IMR-90 (cell line): ENCODE results near the gene GNAS. TPM values are rescaled to one million over a fixed set of nuclear protein-coding genes. Genes with fewer than 3 reads are reported as not detected.

Source experiments
- ATAC-seq: fragments of 200-7000 bp; cut with Tn5 transposase; 2 replicates; pipeline ENCODE4 v1.9.1; 2020; ENCODE audit warnings: low read depth, mild to moderate bottlenecking, moderate library complexity
- BruUV-seq: library from RNA; stranded (reverse); fragments of 400-500 nt; replicated peaks from 2 replicates; lab custom pipeline; 2021; lab: Mats Ljungman, UMichigan
- CTCF ChIA-PET: fragments of 300-600 bp; formaldehyde crosslinking; extraction: SDS; loops from one replicate; lab custom pipeline; 2021; ENCODE audit warnings: antibody characterized with exemption; lab: Yijun Ruan, JAX
- POLR2A ChIA-PET: fragments of 300-600 bp; sonication (Branson Sonifier 250); formaldehyde crosslinking; loops from one replicate; lab custom pipeline; 2022; ENCODE audit warnings: antibody characterized with exemption; ENCODE audit not compliant: unreplicated experiment; lab: Charles Lee
- DNase-seq: peaks from one replicate; pipeline ENCODE4 v3.0.0; 2013
- H2AFZ ChIP-seq: replicated peaks from 2 replicates; pipeline ENCODE3; 2013; ENCODE audit warnings: low read length, mild to moderate bottlenecking; ENCODE audit not compliant: poor library complexity
- H2AK5ac ChIP-seq: 2 replicates; pipeline ENCODE4 v1.6.1; 2013; ENCODE audit warnings: low read depth, low read length, inconsistent platforms
- H2AK9ac ChIP-seq: replicated peaks from 2 replicates; pipeline ENCODE3; 2013; ENCODE audit warnings: mild to moderate bottlenecking, low read depth, low read length, moderate library complexity; ENCODE audit not compliant: poor library complexity
- H2BK120ac ChIP-seq: 2 replicates; pipeline ENCODE4 v1.6.1; 2013; ENCODE audit warnings: low read depth, low read length, inconsistent platforms
- H2BK15ac ChIP-seq: 3 replicates; pipeline ENCODE4 v1.6.1; 2013; ENCODE audit warnings: low read depth, low read length, inconsistent platforms
- H2BK20ac ChIP-seq: 2 replicates; pipeline ENCODE4 v1.6.1; 2013; ENCODE audit warnings: low read depth, mild to moderate bottlenecking, inconsistent platforms, low read length, moderate library complexity
- H2BK5ac ChIP-seq: 2 replicates; pipeline ENCODE4 v1.6.1; 2013; ENCODE audit warnings: mild to moderate bottlenecking, low read depth, low read length, inconsistent platforms; ENCODE audit not compliant: poor library complexity, severe bottlenecking
- H3K14ac ChIP-seq: replicated peaks from 2 replicates; pipeline ENCODE4 v1.6.1; 2013; ENCODE audit warnings: low read depth, low read length, inconsistent platforms
- H3K18ac ChIP-seq: 2 replicates; pipeline ENCODE4 v1.6.1; 2013; ENCODE audit warnings: low read depth, low read length, control low read depth
- H3K23ac ChIP-seq: 2 replicates; pipeline ENCODE4 v1.6.1; 2013; ENCODE audit warnings: low read depth, low read length, inconsistent platforms
- H3K27ac ChIP-seq: 2 replicates; pipeline ENCODE4 v1.5.1; 2013; ENCODE audit warnings: mild to moderate bottlenecking, control low read depth, low read length; ENCODE audit not compliant: insufficient read depth
- H3K27me3 ChIP-seq: 2 replicates; pipeline ENCODE4 v1.6.1; 2013; ENCODE audit warnings: low read length; ENCODE audit not compliant: control insufficient read depth, insufficient read depth
- H3K36me3 ChIP-seq: 2 replicates; pipeline ENCODE4 v1.6.1; 2013; ENCODE audit warnings: low read length, mixed read lengths; ENCODE audit not compliant: control insufficient read depth, insufficient read depth
- H3K4ac ChIP-seq: 2 replicates; pipeline ENCODE4 v1.6.1; 2013; ENCODE audit warnings: low read depth, low read length, inconsistent platforms
- H3K4me1 ChIP-seq: 2 replicates; pipeline ENCODE4 v1.6.1; 2013; ENCODE audit warnings: low read length, mixed read lengths; ENCODE audit not compliant: control insufficient read depth, insufficient read depth
- H3K4me2 ChIP-seq: 2 replicates; pipeline ENCODE4 v1.6.1; 2013; ENCODE audit warnings: low read depth, mild to moderate bottlenecking, control low read depth, low read length, moderate library complexity
- H3K4me3 ChIP-seq: 2 replicates; pipeline ENCODE4 v1.5.1; 2013; ENCODE audit warnings: low read depth, mild to moderate bottlenecking, control low read depth, low read length, moderate library complexity; ENCODE audit not compliant: insufficient read depth
- H3K56ac ChIP-seq: 2 replicates; pipeline ENCODE4 v1.6.1; 2013; ENCODE audit warnings: low read length, inconsistent platforms; ENCODE audit not compliant: insufficient read depth; ENCODE audit errors: extremely low read depth
- H3K79me1 ChIP-seq, 2 experiments: 2 replicates each; pipeline ENCODE4 v1.6.1; 2013; ENCODE audit warnings: low read length in 2 of 2, inconsistent platforms in 1 of 2, low read depth in 1 of 2
- H3K9ac ChIP-seq: 2 replicates; pipeline ENCODE4 v1.6.1; 2013; ENCODE audit warnings: low read depth, low read length, control low read depth
- H3K9me1 ChIP-seq: 2 replicates; pipeline ENCODE4 v1.6.1; 2013; ENCODE audit warnings: low read length, inconsistent platforms; ENCODE audit not compliant: insufficient read depth
- H3K9me3 ChIP-seq: 2 replicates; pipeline ENCODE4 v1.6.1; 2013; ENCODE audit warnings: low read length; ENCODE audit not compliant: control insufficient read depth, insufficient read depth
- H4K20me1 ChIP-seq: 2 replicates; pipeline ENCODE4 v1.6.1; 2013; ENCODE audit warnings: low read length, inconsistent platforms; ENCODE audit not compliant: insufficient read depth
- H4K5ac ChIP-seq: 2 replicates; pipeline ENCODE4 v1.6.1; 2013; ENCODE audit warnings: mild to moderate bottlenecking, low read depth, low read length, control low read depth
- H4K8ac ChIP-seq, 2 experiments: 2 replicates each; pipeline ENCODE4 v1.6.1; 2013; ENCODE audit warnings: low read depth in 2 of 2, low read length in 2 of 2, control low read depth in 1 of 2, inconsistent platforms in 1 of 2
- H4K91ac ChIP-seq: 2 replicates; pipeline ENCODE4 v1.6.1; 2013; ENCODE audit warnings: low read depth, low read length, inconsistent platforms; ENCODE audit not compliant: insufficient read depth
- CHD1 ChIP-seq: IDR thresholded peaks from 2 replicates; pipeline ENCODE4 v1.6.1; 2012; ENCODE audit warnings: low read depth, low read length, improper control_type of control experiment
- MAFK ChIP-seq: IDR thresholded peaks from 2 replicates; pipeline ENCODE4 v1.6.1; 2012; ENCODE audit warnings: low read depth, low read length, improper control_type of control experiment
- MXI1 ChIP-seq: IDR thresholded peaks from 2 replicates; pipeline ENCODE4 v1.6.1; 2012; ENCODE audit warnings: low read depth, mild to moderate bottlenecking, low read length, moderate library complexity, borderline replicate concordance
- NFE2L2 ChIP-seq: fragments of 150-350 bp; IDR thresholded peaks from 2 replicates; pipeline ENCODE4 v1.6.1; 2016; ENCODE audit warnings: low read depth, mild to moderate bottlenecking, low read length
- RAD21 ChIP-seq: IDR thresholded peaks from 2 replicates; pipeline ENCODE4 v1.6.1; 2012; ENCODE audit warnings: low read length, improper control_type of control experiment
- RCOR1 ChIP-seq: IDR thresholded peaks from 2 replicates; pipeline ENCODE4 v1.6.1; 2012; ENCODE audit warnings: mild to moderate bottlenecking, low read length, improper control_type of control experiment; ENCODE audit not compliant: insufficient replicate concordance
- SMC3 ChIP-seq: fragments of 150-350 bp; IDR thresholded peaks from 2 replicates; pipeline ENCODE4 v1.6.1; 2016; ENCODE audit warnings: low read depth, mild to moderate bottlenecking, antibody characterized with exemption, low read length, moderate library complexity
- WGBS, 2 experiments: methylation state at CpG; one replicate each; pipeline versions ENCODE4 v1.1.5 to v1.1.7; 2013; ENCODE audit warnings: missing lambda C conversion rate in 2 of 2; ENCODE audit not compliant: insufficient read length in 1 of 2; ENCODE audit errors: extremely low coverage in 2 of 2; 5-methylcytosine and 5-hydroxymethylcytosine counted together
- dilution Hi-C: fragments of 300-500 bp; cut with HindIII; formaldehyde crosslinking; loops from one replicate; pipeline ENCODE4 v1.14.3; 2018; ENCODE audit warnings: low sequenced_read_pairs; ENCODE audit not compliant: unreplicated experiment
- in situ Hi-C: fragments of 300-500 bp; cut with MboI; formaldehyde crosslinking; loops from 3 replicates; pipeline ENCODE4 v1.14.3; 2019; ENCODE audit warnings: low sequenced_read_pairs, inconsistent platforms, mixed read lengths
- intact Hi-C: fragments of 100-400 bp; cut with micrococcal nuclease; formaldehyde crosslinking; loops from 2 replicates; pipeline ENCODE4 v1.10.0; 2022
- polyA plus RNA-seq, 3 experiments: library from polyadenylated mRNA; depleted of rRNA; stranded (reverse); fragments of >200 nt; gene quantifications; 2 replicates each; pipeline ENCODE4 v1.2.3, GENCODE V29; 2012; ENCODE audit warnings: low replicate concordance in 1 of 3
- total RNA-seq: library from RNA; depleted of rRNA; stranded (reverse); fragments of >200 nt; gene quantifications from 2 replicates; pipeline ENCODE4 v1.2.3, GENCODE V29; 2012
- TF ChIP-seq, protein P1 (sequence below): fragments of 150-350 bp; IDR thresholded peaks from 2 replicates; pipeline ENCODE4 v1.6.1; 2017; ENCODE audit warnings: mild to moderate bottlenecking, antibody characterized with exemption, low read length, low read depth

The GNAS gene
- total and polyA plus RNA-seq, 2 of the 4 experiments (the other 2 are of a cell fraction), result 397 to 1,356 TPM

GRCh38 chr20:58869662-58870227, 17.2 kb downstream of the GNAS start:
- intact Hi-C loops, result loop anchor here (1.0 to 5.0 kb wide), 6 partner anchors 163 to 627 kb away; partner anchors contain the start of gene ATP5F1E
- dilution Hi-C loops, result no loop called here

More at GRCh38 chr20:58869662-58870227, 17.2 kb downstream of the GNAS start:
- ChIA-PET POLR2A (no interaction called here), CTCF (interaction anchor here (0.5 to 1.1 kb wide), 7 partner anchors 13 to 586 kb away, joined by 3 to 11 read pairs (median 4); no protein-coding TSS in a partner anchor)
- H3K18ac ChIP-seq, result no peak overlapping the region
- peaks cover 19% of the 10 kb centered on the region for H3K27me3 ChIP-seq
- no CpG with 5 or more reads among the region's 7 CpGs for WGBS, 2 experiments
- H4K5ac ChIP-seq, result no peak overlapping the region
- H3K36me3 ChIP-seq, result no peaks in the 10 kb centered on the region
- H3K23ac ChIP-seq, result no peak overlapping the region
- no peak overlapping the region for H3K27ac ChIP-seq
- no peak for TF ChIP-seq CHD1
- TF ChIP-seq SMC3, result no peak
- no peak for TF ChIP-seq NFE2L2
- no peak for TF ChIP-seq MXI1
- TF ChIP-seq, protein P1, sequence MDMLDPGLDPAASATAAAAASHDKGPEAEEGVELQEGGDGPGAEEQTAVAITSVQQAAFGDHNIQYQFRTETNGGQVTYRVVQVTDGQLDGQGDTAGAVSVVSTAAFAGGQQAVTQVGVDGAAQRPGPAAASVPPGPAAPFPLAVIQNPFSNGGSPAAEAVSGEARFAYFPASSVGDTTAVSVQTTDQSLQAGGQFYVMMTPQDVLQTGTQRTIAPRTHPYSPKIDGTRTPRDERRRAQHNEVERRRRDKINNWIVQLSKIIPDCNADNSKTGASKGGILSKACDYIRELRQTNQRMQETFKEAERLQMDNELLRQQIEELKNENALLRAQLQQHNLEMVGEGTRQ, result no peak
- TF ChIP-seq RAD21, result no peak
- 0 out of 2 replicates have a peak, but pooled peaks have one; percentile 27 for TF ChIP-seq MAFK
- TF ChIP-seq RCOR1, result no peak
- H3K4ac ChIP-seq, result no peak overlapping the region
- no peak overlapping the region for H3K14ac ChIP-seq
- BruUV-seq, result no TSS peak
- no peaks in the 10 kb centered on the region for H4K20me1 ChIP-seq
- H3K4me3 ChIP-seq, result no peak overlapping the region
- in situ Hi-C loops, result loop anchor here (5.0 to 10.0 kb wide), 2 partner anchors 358 to 625 kb away; no protein-coding TSS in a partner anchor
- no peak overlapping the region for H3K9ac ChIP-seq
- H2BK5ac ChIP-seq, result no peak overlapping the region
- DNase-seq (no peak), ATAC-seq (no peak)
- peaks cover 3% of the 10 kb centered on the region; the same call in 1 of the 2 replicates for H3K9me1 ChIP-seq
- no peaks in the 10 kb centered on the region for H3K4me1 ChIP-seq
- H4K8ac ChIP-seq, result no peak overlapping the region
- H2BK120ac ChIP-seq, result no peak overlapping the region
- H2BK15ac ChIP-seq, result no peak overlapping the region
- H2AFZ ChIP-seq, result no peak overlapping the region
- no peak overlapping the region for H3K56ac ChIP-seq
- H3K4me2 ChIP-seq, result no peak overlapping the region
- H3K79me1 ChIP-seq, result no peaks in the 10 kb centered on the region
- no peak overlapping the region for H4K91ac ChIP-seq
- H2AK5ac ChIP-seq, result no peak overlapping the region
- no peaks in the 10 kb centered on the region for H3K9me3 ChIP-seq
- H2AK9ac ChIP-seq, result no peak overlapping the region
- no peak overlapping the region for H2BK20ac ChIP-seq
